Stimulated activated CD8-positive, alpha-beta memory T cell treated with anti-CD3 and anti-CD28 coated beads, Interleukin-4, amount 100 ng/mL, for 48 hours (primary cell): ENCODE results near the gene POLR2L.

ENCODE experiments used
- DNase-seq: peaks from one replicate; pipeline ENCODE4 v3.0.0-alpha.2; 2020

POLR2L gene

GRCh38 chr11:824942-825341, 17.4 kb downstream of the POLR2L start:
- DNase-seq = no peak

GRCh38 chr11:824292-824880, 17.9 kb downstream of the POLR2L start:
- no peak for DNase-seq

- no peak for DNase-seq
Measured at GRCh38 chr11:823441-824291, 18.7 kb downstream of the POLR2L start.

GRCh38 chr11:821512-822371, 20.6 kb downstream of the POLR2L start:
- DNase-seq = no peak

- DNase-seq = no peak
Measured at GRCh38 chr11:820655-821511, 21.4 kb downstream of the POLR2L start.

GRCh38 chr11:819943-820649, 22.2 kb downstream of the POLR2L start:
- peak; percentile 96 for DNase-seq

GRCh38 chr11:819129-819931, 23.0 kb downstream of the POLR2L start:
- peak; percentile 93 for DNase-seq

- DNase-seq = no peak
Measured at GRCh38 chr11:818396-819128, 23.8 kb downstream of the POLR2L start, which contains the start of gene PNPLA2. PNPLA2 (plus strand) TSS chr11:818914; CDS start chr11:819719, 805 bp downstream.

GRCh38 chr11:816433-816779, 25.9 kb downstream of the POLR2L start:
- DNase-seq = no peak

- no peak for DNase-seq
Measured at GRCh38 chr11:815675-816432, 26.5 kb downstream of the POLR2L start.

GRCh38 chr11:813456-814096, 28.8 kb downstream of the POLR2L start:
- DNase-seq = no peak

- DNase-seq = no peak
Measured at GRCh38 chr11:813072-813455, 29.3 kb downstream of the POLR2L start.

GRCh38 chr11:812390-812789, 29.9 kb downstream of the POLR2L start:
- no peak for DNase-seq

- DNase-seq = no peak
Measured at GRCh38 chr11:811446-812245, 30.7 kb downstream of the POLR2L start.

- no peak for DNase-seq
Measured at GRCh38 chr11:810040-810567, 32.2 kb downstream of the POLR2L start.

GRCh38 chr11:809287-810039, 32.9 kb downstream of the POLR2L start, which contains the start of gene RPLP2:
RPLP2 (plus strand) TSS chr11:809967; CDS start chr11:810235, 268 bp downstream.
- peak; percentile 99 for DNase-seq
